HCT116 (cell line): ENCODE measurements around the gene MYH6. TPM values are rescaled to one million over a fixed set of nuclear protein-coding genes. Genes with fewer than 3 reads are reported as not detected.

ENCODE experiments used
- ATAC-seq: fragments of 200-7000 bp; cut with Tn5 transposase; 2 replicates; pipeline ENCODE4 v1.9.1; 2020; ENCODE audit warnings: mild to moderate bottlenecking, moderate library complexity
- BruUV-seq: library from RNA; stranded (reverse); fragments of 400-500 nt; replicated peaks from 2 replicates; lab custom pipeline; 2021; lab: Mats Ljungman, UMichigan
- CTCF ChIA-PET: fragments of 300-600 bp; sonication (Branson Sonifier 250); formaldehyde crosslinking; loops from one replicate; lab custom pipeline; 2021; ENCODE audit warnings: antibody characterized with exemption; lab: Charles Lee
- POLR2A ChIA-PET: fragments of 300-600, 350-600 bp; sonication (Branson Sonifier 250); formaldehyde crosslinking; loops from one replicate; lab custom pipeline; 2021; ENCODE audit warnings: antibody characterized with exemption; lab: Charles Lee
- RAD21 ChIA-PET, 2 experiments: fragments of 300-600 bp; sonication (Branson Sonifier 250); formaldehyde crosslinking; loops; one replicate each; lab custom pipeline; 2023; ENCODE audit warnings: low total read pairs in 2 of 2; ENCODE audit not compliant: uncharacterized antibody in 2 of 2, unreplicated experiment in 2 of 2, low non-redundant PET in 1 of 2; lab: Charles Lee
- DNase-seq: peaks from one replicate; pipeline ENCODE4 v3.0.0-alpha.2; 2010; ENCODE audit warnings: low read depth, low spot score
- H2AFZ ChIP-seq: fragments of 200-600 bp; shearing (Covaris generic), sonication (generic); 2 replicates; pipeline ENCODE4 v1.6.1; 2017; ENCODE audit warnings: low read depth, mixed run types, mixed read lengths, antibody characterized with exemption, low read length; ENCODE audit not compliant: poor library complexity, severe bottlenecking
- H3K27ac ChIP-seq: 2 replicates; pipeline ENCODE4 v1.5.1; 2012; ENCODE audit warnings: low read depth, low read length
- H3K27me3 ChIP-seq: fragments of 200-600 bp; sonication (generic); 2 replicates; pipeline ENCODE4 v1.6.1; 2016; ENCODE audit warnings: mixed run types, low read length, mixed read lengths; ENCODE audit not compliant: insufficient read depth
- H3K36me3 ChIP-seq, 2 experiments: fragments of 200-500 bp in 1 of 2; fragments of 200-600 bp in 1 of 2; sonication (Bioruptor generic) in 1 of 2; sonication (generic) in 1 of 2; 2 replicates each; pipeline versions ENCODE4 v1.5.1 to v1.6.1; 2014 to 2016; ENCODE audit warnings: low read length in 2 of 2, inconsistent platforms in 1 of 2, mixed read lengths in 1 of 2, mixed run types in 1 of 2; ENCODE audit not compliant: insufficient read depth in 2 of 2, control insufficient read depth in 1 of 2
- H3K4me1 ChIP-seq, 2 experiments: fragments of 200-600 bp in 1 of 2; sonication (generic) in 1 of 2; 2 replicates each; pipeline versions ENCODE4 v1.5.1 to v1.6.1; 2012 to 2017; ENCODE audit warnings: low read length in 2 of 2, inconsistent platforms in 1 of 2, mild to moderate bottlenecking in 1 of 2, mixed read lengths in 1 of 2, mixed run types in 1 of 2, moderate library complexity in 1 of 2; ENCODE audit not compliant: insufficient read depth in 2 of 2, control insufficient read depth in 1 of 2
- H3K4me2 ChIP-seq: fragments of 200-600 bp; sonication (generic); 2 replicates; pipeline ENCODE4 v1.6.1; 2017; ENCODE audit warnings: mixed run types, low read length, mixed read lengths
- H3K4me3 ChIP-seq, 2 experiments: fragments of 200-600 bp in 1 of 2; sonication (generic) in 1 of 2; replicated peaks in 1 of 2; 2 replicates each; pipeline ENCODE4 v1.5.1; 2011 to 2016; ENCODE audit warnings: low read length in 2 of 2, control low read depth in 1 of 2, low read depth in 1 of 2, mild to moderate bottlenecking in 1 of 2, mixed read lengths in 1 of 2, mixed run types in 1 of 2
- H3K79me2 ChIP-seq: fragments of 200-600 bp; sonication (generic); 2 replicates; pipeline ENCODE4 v1.6.1; 2017; ENCODE audit warnings: mild to moderate bottlenecking, mixed run types, low read length, moderate library complexity, mixed read lengths; ENCODE audit not compliant: insufficient read depth
- H3K9ac ChIP-seq: fragments of 200-600 bp; sonication (generic); 2 replicates; pipeline ENCODE4 v1.6.1; 2016; ENCODE audit warnings: low read length, mixed read lengths
- H3K9me2 ChIP-seq: fragments of 200-600 bp; sonication (generic), shearing (Covaris generic); 2 replicates; pipeline ENCODE4 v1.6.1; 2017; ENCODE audit warnings: mixed run types, mild to moderate bottlenecking, moderate library complexity; ENCODE audit not compliant: insufficient read depth
- H3K9me3 ChIP-seq, 2 experiments: fragments of 200-500 bp in 1 of 2; fragments of 200-600 bp in 1 of 2; sonication (Bioruptor generic) in 1 of 2; sonication (generic) in 1 of 2; 2 replicates each; pipeline ENCODE4 v1.6.1; 2014 to 2017; ENCODE audit warnings: low read length in 2 of 2, mixed read lengths in 2 of 2, inconsistent platforms in 1 of 2, low read depth in 1 of 2, mild to moderate bottlenecking in 1 of 2, mixed run types in 1 of 2, moderate library complexity in 1 of 2; ENCODE audit not compliant: control insufficient read depth in 1 of 2, insufficient read depth in 1 of 2
- H4K20me1 ChIP-seq: fragments of 200-600 bp; sonication (generic), shearing (Covaris generic); 2 replicates; pipeline ENCODE4 v1.6.1; 2017; ENCODE audit warnings: mixed run types, mild to moderate bottlenecking, moderate library complexity; ENCODE audit not compliant: insufficient read depth
- ATF3 ChIP-seq: IDR thresholded peaks from 2 replicates; pipeline ENCODE4 v1.6.1; 2012
- CBX3 ChIP-seq: IDR thresholded peaks from 2 replicates; pipeline ENCODE4 v1.6.1; 2012; ENCODE audit warnings: low read depth
- CEBPB ChIP-seq: IDR thresholded peaks from 2 replicates; pipeline ENCODE4 v1.6.1; 2012; ENCODE audit warnings: low read depth
- EGR1 ChIP-seq: IDR thresholded peaks from 2 replicates; pipeline ENCODE4 v1.6.1; 2012; ENCODE audit warnings: low read depth
- EZH2 ChIP-seq: fragments of 200-600 bp; sonication (generic); IDR thresholded peaks from 2 replicates; pipeline ENCODE4 v1.6.1; 2017; ENCODE audit warnings: antibody characterized with exemption, mixed run types
- EZH2phosphoT487 ChIP-seq: fragments of 200-600 bp; IDR thresholded peaks from 2 replicates; pipeline ENCODE4 v1.6.1; 2018; ENCODE audit warnings: antibody characterized with exemption, borderline replicate concordance
- FOSL1 ChIP-seq: IDR thresholded peaks from 2 replicates; pipeline ENCODE4 v1.6.1; 2012; ENCODE audit warnings: low read depth
- JUND ChIP-seq: IDR thresholded peaks from 2 replicates; pipeline ENCODE4 v1.6.1; 2012
- POLR2AphosphoS5 ChIP-seq: IDR thresholded peaks from 2 replicates; pipeline ENCODE4 v1.6.1; 2011; ENCODE audit warnings: mild to moderate bottlenecking, low read depth, low read length, moderate library complexity
- RAD21 ChIP-seq: IDR thresholded peaks from 2 replicates; pipeline ENCODE4 v1.6.1; 2012; ENCODE audit warnings: low read depth, mild to moderate bottlenecking
- REST ChIP-seq: IDR thresholded peaks from 2 replicates; pipeline ENCODE4 v1.6.1; 2012; ENCODE audit warnings: low read depth
- SIN3A ChIP-seq: IDR thresholded peaks from 2 replicates; pipeline ENCODE4 v1.6.1; 2012; ENCODE audit warnings: low read depth
- SP1 ChIP-seq: IDR thresholded peaks from 2 replicates; pipeline ENCODE4 v1.6.1; 2012; ENCODE audit warnings: low read depth
- TCF7L2 ChIP-seq: IDR thresholded peaks from 2 replicates; pipeline ENCODE4 v1.7.0; 2011; ENCODE audit warnings: borderline replicate concordance, inconsistent platforms; ENCODE audit not compliant: insufficient read depth, insufficient read length; ENCODE audit errors: extremely low read depth
- YY1 ChIP-seq: IDR thresholded peaks from 2 replicates; pipeline ENCODE4 v1.6.1; 2011; ENCODE audit warnings: low read length, low read depth, moderate library complexity, mild to moderate bottlenecking; ENCODE audit not compliant: insufficient replicate concordance; ENCODE audit errors: extremely low read depth
- ZBTB33 ChIP-seq: IDR thresholded peaks from 2 replicates; pipeline ENCODE4 v1.6.1; 2011; ENCODE audit warnings: mild to moderate bottlenecking, low read length, moderate library complexity; ENCODE audit not compliant: insufficient replicate concordance; ENCODE audit errors: extremely low read depth
- ZNF274 ChIP-seq: fragments of 200-500 bp; sonication (Bioruptor generic); IDR thresholded peaks from 2 replicates; pipeline ENCODE4 v1.6.1; 2014; ENCODE audit warnings: mild to moderate bottlenecking, low read depth, low read length, inconsistent platforms
- intact Hi-C: fragments of 100-400 bp; cut with micrococcal nuclease; formaldehyde crosslinking; loops from 2 replicates; pipeline ENCODE4 v1.10.0; 2022
- total RNA-seq: library from RNA; stranded (reverse); gene quantifications from one replicate; pipeline ENCODE4 v1.2.1, GENCODE V29; 2021; ENCODE audit not compliant: unreplicated experiment
- TF ChIP-seq, protein P1 (sequence below): IDR thresholded peaks from 2 replicates; pipeline ENCODE4 v1.6.1; 2012
- TF ChIP-seq, protein P2 (sequence below), 3 experiments: fragments of 200-600 bp in 1 of 3; sonication (generic) in 1 of 3; IDR thresholded peaks in 2 of 3; conservative IDR thresholded peaks in 1 of 3; 2 replicates each; pipeline ENCODE4 v1.5.1; 2012 to 2017; ENCODE audit warnings: low read depth in 2 of 3, low read length in 2 of 3, antibody characterized with exemption in 1 of 3, borderline replicate concordance in 1 of 3, control low read depth in 1 of 3, mild to moderate bottlenecking in 1 of 3, mixed read lengths in 1 of 3, mixed run types in 1 of 3, moderate library complexity in 1 of 3; ENCODE audit not compliant: insufficient read depth in 1 of 3

MYH6 gene
- total RNA-seq, 1 experiment from 2014 or later, result not detected

DNA sequence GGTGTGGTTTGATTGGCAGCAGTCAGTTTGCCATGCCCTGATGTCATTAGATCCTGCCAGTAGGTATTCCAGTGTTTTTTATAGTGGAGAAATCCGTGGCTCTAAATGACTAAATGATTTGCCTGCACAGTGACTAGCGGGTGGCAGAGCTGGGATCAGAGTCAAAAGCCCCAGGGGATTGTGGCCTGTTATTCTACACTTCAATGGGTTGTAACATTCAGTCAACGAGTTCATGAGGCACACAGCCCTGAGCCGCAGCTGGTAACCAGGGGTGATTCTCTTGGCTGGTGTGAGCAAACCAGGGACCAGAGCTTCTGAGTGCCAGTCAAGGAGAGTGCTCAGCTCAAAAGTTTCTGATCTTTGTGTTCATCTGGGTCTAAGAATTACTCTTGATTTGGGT lies 1.8 kb downstream of the MYH6 start:
- no peak overlapping the region for H3K4me3 ChIP-seq
- no peaks in the 10 kb centered on the region for H3K36me3 ChIP-seq
- H2AFZ ChIP-seq, result no peak overlapping the region
- no peaks in the 10 kb centered on the region for H3K9me2 ChIP-seq
- intact Hi-C loops, result no loop called here
- H3K27ac ChIP-seq, result no peak overlapping the region
- H3K4me1 ChIP-seq, result no peaks in the 10 kb centered on the region
- H3K9ac ChIP-seq, result no peak overlapping the region
- no peaks in the 10 kb centered on the region for H3K79me2 ChIP-seq
- no TSS peak for BruUV-seq
- no peak overlapping the region for H3K4me2 ChIP-seq
- ATAC-seq, result no peak
- ChIA-PET CTCF (no interaction called here), RAD21 (no interaction called here), POLR2A (no interaction called here)
- peaks cover 26% of the 10 kb centered on the region; the same call in 1 of the 2 replicates for H3K27me3 ChIP-seq
- TF ChIP-seq TCF7L2 (no peak), EZH2phosphoT487 (no peak), EGR1 (no peak), POLR2AphosphoS5 (no peak), RAD21 (no peak), FOSL1 (no peak), REST (no peak), SIN3A (no peak), YY1 (no peak), CBX3 (no peak), EZH2 (no peak), JUND (no peak), ZBTB33 (no peak), ATF3 (no peak), SP1 (no peak), ZNF274 (no peak), CEBPB (no peak)
- TF ChIP-seq, protein P1, sequence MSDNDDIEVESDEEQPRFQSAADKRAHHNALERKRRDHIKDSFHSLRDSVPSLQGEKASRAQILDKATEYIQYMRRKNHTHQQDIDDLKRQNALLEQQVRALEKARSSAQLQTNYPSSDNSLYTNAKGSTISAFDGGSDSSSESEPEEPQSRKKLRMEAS, result no peak
- TF ChIP-seq, protein P2, sequence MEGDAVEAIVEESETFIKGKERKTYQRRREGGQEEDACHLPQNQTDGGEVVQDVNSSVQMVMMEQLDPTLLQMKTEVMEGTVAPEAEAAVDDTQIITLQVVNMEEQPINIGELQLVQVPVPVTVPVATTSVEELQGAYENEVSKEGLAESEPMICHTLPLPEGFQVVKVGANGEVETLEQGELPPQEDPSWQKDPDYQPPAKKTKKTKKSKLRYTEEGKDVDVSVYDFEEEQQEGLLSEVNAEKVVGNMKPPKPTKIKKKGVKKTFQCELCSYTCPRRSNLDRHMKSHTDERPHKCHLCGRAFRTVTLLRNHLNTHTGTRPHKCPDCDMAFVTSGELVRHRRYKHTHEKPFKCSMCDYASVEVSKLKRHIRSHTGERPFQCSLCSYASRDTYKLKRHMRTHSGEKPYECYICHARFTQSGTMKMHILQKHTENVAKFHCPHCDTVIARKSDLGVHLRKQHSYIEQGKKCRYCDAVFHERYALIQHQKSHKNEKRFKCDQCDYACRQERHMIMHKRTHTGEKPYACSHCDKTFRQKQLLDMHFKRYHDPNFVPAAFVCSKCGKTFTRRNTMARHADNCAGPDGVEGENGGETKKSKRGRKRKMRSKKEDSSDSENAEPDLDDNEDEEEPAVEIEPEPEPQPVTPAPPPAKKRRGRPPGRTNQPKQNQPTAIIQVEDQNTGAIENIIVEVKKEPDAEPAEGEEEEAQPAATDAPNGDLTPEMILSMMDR (IDR thresholded peaks at IDR 0.05 in 2 of 3, conservative IDR thresholded peaks at IDR 0.05 in 1 of 3; ENCODE audit: borderline replicate concordance in 1 of 3, insufficient read depth in 1 of 3, low read depth in 2 of 3, low read length in 2 of 3), result no peak
- DNase-seq, result no peak
- no peaks in the 10 kb centered on the region for H4K20me1 ChIP-seq
- H3K9me3 ChIP-seq, result no peaks in the 10 kb centered on the region
